Common myeloid progenitor, CD34-positive (primary cell): ENCODE results near the gene TREH.
"Not testable (repeated sequence)": the region's sequence is repeated elsewhere in the genome, so short reads cannot be mapped to it uniquely, and the experiment has no call there.

ENCODE experiments used
- CTCF ChIA-PET: fragments of 350-600 bp; sonication (Branson Sonifier 250); formaldehyde crosslinking; loops from one replicate; lab custom pipeline; 2021; ENCODE audit warnings: antibody characterized with exemption; lab: Charles Lee
- POLR2A ChIA-PET: fragments of 350-600 bp; sonication (Branson Sonifier 250); formaldehyde crosslinking; loops from one replicate; lab custom pipeline; 2021; ENCODE audit warnings: antibody characterized with exemption; lab: Charles Lee
- DNase-seq, 3 donors: peaks; one replicate each; pipeline versions ENCODE4 v3.0.0 to v3.0.0-alpha.2; 2013
- H3K27ac ChIP-seq, 2 experiments: 1 replicate in 1 of 2; 2 replicates in 1 of 2; pipeline ENCODE4 v1.7.0; 2013; ENCODE audit warnings: inconsistent platforms in 2 of 2, low read length in 2 of 2, mild to moderate bottlenecking in 2 of 2, low read depth in 1 of 2, moderate library complexity in 1 of 2; ENCODE audit not compliant: severe bottlenecking in 2 of 2, insufficient read depth in 1 of 2, poor library complexity in 1 of 2
- H3K27me3 ChIP-seq, 5 experiments: replicated peaks in 2 of 5; 1 replicate in 3 of 5; 2 replicates in 2 of 5; pipeline versions ENCODE4 v1.6.1 to v1.7.0; 2013; ENCODE audit warnings: low read length in 4 of 5, mild to moderate bottlenecking in 2 of 5, moderate library complexity in 2 of 5, inconsistent platforms in 1 of 5; ENCODE audit not compliant: insufficient read depth in 5 of 5, control insufficient read depth in 4 of 5
- H3K36me3 ChIP-seq, 4 experiments: 1 replicate in 2 of 4; 2 replicates in 2 of 4; pipeline versions ENCODE4 v1.6.1 to v1.7.0; 2013; ENCODE audit warnings: low read length in 3 of 4, control low read depth in 1 of 4, mild to moderate bottlenecking in 1 of 4; ENCODE audit not compliant: control insufficient read depth in 4 of 4, insufficient read depth in 4 of 4
- H3K4me1 ChIP-seq, 4 experiments: 1 replicate in 3 of 4; 2 replicates in 1 of 4; pipeline versions ENCODE4 v1.6.1 to v1.7.1; 2013; ENCODE audit warnings: low read length in 3 of 4, mild to moderate bottlenecking in 3 of 4, control low read depth in 1 of 4, inconsistent platforms in 1 of 4, moderate library complexity in 1 of 4; ENCODE audit not compliant: control insufficient read depth in 4 of 4, insufficient read depth in 4 of 4; ENCODE audit errors: control extremely low read depth in 1 of 4
- H3K4me3 ChIP-seq, 7 experiments: 1 replicate in 4 of 7; 2 replicates in 3 of 7; pipeline versions ENCODE4 v1.5.1 to v1.7.0; 2013; ENCODE audit warnings: mild to moderate bottlenecking in 7 of 7, low read length in 6 of 7, moderate library complexity in 6 of 7, inconsistent platforms in 2 of 7, low read depth in 2 of 7, control low read depth in 1 of 7; ENCODE audit not compliant: insufficient read depth in 4 of 7, control insufficient read depth in 1 of 7; ENCODE audit errors: extremely low read depth in 1 of 7
- H3K9me3 ChIP-seq, 5 experiments: 1 replicate in 4 of 5; 2 replicates in 1 of 5; pipeline versions ENCODE4 v1.6.1 to v1.7.1; 2013; ENCODE audit warnings: low read length in 4 of 5, mild to moderate bottlenecking in 2 of 5, inconsistent platforms in 1 of 5, low read depth in 1 of 5, moderate library complexity in 1 of 5; ENCODE audit not compliant: control insufficient read depth in 4 of 5, insufficient read depth in 2 of 5; ENCODE audit errors: control extremely low read depth in 1 of 5
- WGBS: methylation state at CpG from one replicate; pipeline ENCODE4 v1.1.5; 2013; ENCODE audit not compliant: insufficient coverage; 5-methylcytosine and 5-hydroxymethylcytosine counted together

The TREH gene

DNA sequence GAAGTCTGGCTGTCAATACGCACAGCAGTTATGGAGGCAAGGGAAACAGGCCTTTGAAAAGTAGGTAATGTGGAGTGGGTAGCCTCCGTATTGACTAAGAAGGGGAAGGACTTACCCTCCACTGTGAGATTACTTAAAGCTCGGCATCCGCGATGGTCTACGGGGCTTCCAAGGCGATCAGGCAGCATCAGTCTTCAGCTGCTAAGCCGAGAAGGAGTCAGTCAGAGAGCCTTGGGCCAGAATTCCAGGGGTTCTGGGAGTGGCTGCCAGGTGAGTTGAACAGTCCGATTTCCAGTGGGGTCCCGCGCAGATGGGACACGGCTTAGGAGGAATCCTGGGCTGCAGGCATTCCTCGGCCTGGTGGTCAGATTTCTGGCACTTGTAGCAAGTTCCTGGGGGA lies 40.6 kb upstream of the TREH start:
- H3K4me3 ChIP-seq, POLR2A ChIA-PET, H3K36me3 ChIP-seq, H3K27me3 ChIP-seq, CTCF ChIA-PET, DNase-seq, H3K9me3 ChIP-seq, H3K27ac ChIP-seq: not testable (repeated sequence)
- WGBS, result 98% methylated on average over 6 of the region's 13 CpGs
- peaks cover 0 to 17% (median 7%) of the 10 kb centered on the region in 4 experiments for H3K4me1 ChIP-seq

DNA sequence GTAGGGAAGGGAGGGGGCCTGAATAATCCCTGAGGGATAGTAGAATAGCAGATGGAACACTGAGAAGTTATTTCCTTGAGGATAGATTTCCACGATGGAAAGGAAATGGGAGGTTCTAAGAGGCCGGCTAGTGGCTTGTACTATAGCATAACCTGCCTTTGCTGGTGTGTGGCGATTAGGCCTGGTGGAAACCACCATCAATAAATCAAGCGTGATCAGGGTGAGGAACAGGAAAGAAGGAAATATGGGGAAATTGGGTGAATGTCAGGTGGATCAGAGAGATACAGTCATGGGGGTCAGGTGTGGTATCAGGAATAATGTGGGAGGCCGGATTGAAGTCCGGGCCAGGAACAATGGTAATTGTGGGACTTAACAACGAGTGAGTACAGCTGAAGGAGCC lies 39.1 kb upstream of the TREH start:
- POLR2A ChIA-PET, CTCF ChIA-PET, H3K27me3 ChIP-seq, H3K27ac ChIP-seq, H3K9me3 ChIP-seq, H3K36me3 ChIP-seq, H3K4me3 ChIP-seq: not testable (repeated sequence)
- peaks cover 0 to 17% (median 7%) of the 10 kb centered on the region in 4 experiments for H3K4me1 ChIP-seq
- 0% methylated on average over 3 of the region's 7 CpGs for WGBS
- peak; percentile 29 to 54 (median 33) for DNase-seq

DNA sequence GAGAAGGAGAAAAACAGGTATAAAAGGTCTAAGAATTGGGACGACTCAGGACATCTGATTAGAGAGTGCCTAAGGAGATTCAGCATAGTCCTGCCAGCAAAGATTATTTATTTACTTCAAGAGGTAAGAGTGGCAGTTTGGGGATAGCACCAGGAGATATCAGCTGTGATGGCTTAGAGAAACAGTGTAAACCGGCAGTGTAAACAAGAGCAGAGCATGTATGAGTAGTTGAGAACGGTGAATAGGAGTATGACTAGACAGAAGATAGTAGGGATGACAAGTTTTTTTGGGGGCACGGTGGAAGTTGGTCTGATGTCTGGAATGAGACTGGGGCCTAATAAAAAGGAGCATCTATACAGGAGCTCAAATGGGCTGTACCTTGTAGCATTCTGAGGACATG lies 38.3 kb upstream of the TREH start:
- CTCF ChIA-PET, POLR2A ChIA-PET, H3K4me3 ChIP-seq, H3K27ac ChIP-seq, H3K36me3 ChIP-seq, H3K9me3 ChIP-seq, H3K27me3 ChIP-seq, DNase-seq: not testable (repeated sequence)
- H3K4me1 ChIP-seq, result peaks cover 0 to 17% (median 7%) of the 10 kb centered on the region in 4 experiments
- 81% methylated on average over 3 of the region's 4 CpGs for WGBS

GRCh38 chr11:118717221-118717620 lies 37.8 kb upstream of the TREH start:
- H3K9me3 ChIP-seq, CTCF ChIA-PET, POLR2A ChIA-PET, H3K36me3 ChIP-seq, H3K4me3 ChIP-seq, H3K27ac ChIP-seq, H3K27me3 ChIP-seq, DNase-seq: not testable (repeated sequence)
- peaks cover 0 to 17% (median 7%) of the 10 kb centered on the region in 4 experiments for H3K4me1 ChIP-seq
- 100% methylated on average over 1 of the region's 6 CpGs for WGBS

GRCh38 chr11:118715837-118716260 lies 36.4 kb upstream of the TREH start:
- ChIA-PET POLR2A (no interaction called here), CTCF (interaction anchor here (1.0 to 1.4 kb wide), 3 partner anchors 24 to 420 kb away, joined by 3 read pairs; no protein-coding TSS in a partner anchor)
- WGBS, result 60% methylated on average over 1 of the region's 4 CpGs
- DNase-seq, result no peak
- Histone ChIP-seq H3K4me3 (no peak overlapping the region), H3K27me3 (no peaks in the 10 kb centered on the region), H3K36me3 (no peaks in the 10 kb centered on the region), H3K27ac (peak overlapping the region in 1 of 2 experiments; percentile 40), H3K9me3 (no peaks in the 10 kb centered on the region), H3K4me1 (peaks cover 0 to 17% (median 7%) of the 10 kb centered on the region in 4 experiments)

DNA sequence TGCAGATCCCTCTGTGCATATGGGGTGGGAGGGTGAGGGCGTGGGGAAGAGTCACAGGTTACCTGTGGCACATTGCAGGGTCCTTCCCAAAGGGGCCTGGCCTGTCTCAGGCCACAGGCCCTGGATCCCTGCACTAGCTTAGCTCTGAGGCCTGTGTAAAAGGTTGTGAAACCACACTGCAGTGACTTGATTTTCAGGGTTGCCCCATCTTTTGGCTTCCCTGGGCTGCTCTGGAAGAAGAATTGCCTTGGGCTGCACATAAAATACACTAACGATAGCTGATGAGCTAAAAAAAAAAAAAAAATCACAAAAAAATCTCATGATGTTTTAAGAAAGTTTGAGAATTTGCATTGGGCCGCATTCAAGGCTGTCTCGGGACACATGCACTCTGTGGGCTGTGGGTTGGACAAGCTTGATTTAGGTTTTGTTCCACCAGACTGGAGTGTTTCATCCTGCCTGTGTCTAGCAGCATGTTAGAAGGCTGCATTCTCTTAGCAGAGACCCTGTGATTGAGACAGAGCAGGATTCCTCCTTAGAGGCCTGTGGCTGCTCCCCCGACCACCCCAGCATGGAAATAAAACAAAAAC lies 35.9 kb upstream of the TREH start:
- Histone ChIP-seq H3K4me3 (no peak overlapping the region), H3K36me3 (no peaks in the 10 kb centered on the region), H3K27me3 (no peaks in the 10 kb centered on the region), H3K4me1 (peaks cover 0 to 17% (median 7%) of the 10 kb centered on the region in 4 experiments), H3K9me3 (no peaks in the 10 kb centered on the region), H3K27ac (peak overlapping the region in 1 of 2 experiments; percentile 40)
- CTCF ChIA-PET, result interaction anchor here (1.0 to 1.4 kb wide), 3 partner anchors 23 to 420 kb away, joined by 3 read pairs; no protein-coding TSS in a partner anchor
- POLR2A ChIA-PET, result no interaction called here
- 31% methylated on average over 2 of the region's 5 CpGs for WGBS
- DNase-seq, result peak in 1 of 3 donors; percentile 19

GRCh38 chr11:118714816-118715215 lies 35.4 kb upstream of the TREH start:
- Histone ChIP-seq H3K27ac (no peak overlapping the region), H3K4me1 (peaks cover 0 to 17% (median 7%) of the 10 kb centered on the region in 4 experiments), H3K36me3 (no peaks in the 10 kb centered on the region), H3K27me3 (no peaks in the 10 kb centered on the region), H3K9me3 (no peaks in the 10 kb centered on the region), H3K4me3 (no peak overlapping the region)
- CTCF ChIA-PET, result interaction anchor here (1.0 to 1.4 kb wide), 2 partner anchors 23 to 419 kb away, joined by 3 read pairs; no protein-coding TSS in a partner anchor
- DNase-seq, result no peak
- POLR2A ChIA-PET, result interaction anchor here (0.6 kb wide), 2 partner anchors 19 to 134 kb away, joined by 4 to 7 read pairs; no protein-coding TSS in a partner anchor
